Measurements from ENCODE around the gene ATP6V1B1. TPM values are rescaled to one million over a fixed set of nuclear protein-coding genes. Genes with fewer than 3 reads are reported as not detected.

The ATP6V1B1 gene
- total and polyA plus RNA-seq, 10 of the 15 experiments (the other 5 are each of a cell fraction or from before 2014, with no cell fraction given): not detected

DNA sequence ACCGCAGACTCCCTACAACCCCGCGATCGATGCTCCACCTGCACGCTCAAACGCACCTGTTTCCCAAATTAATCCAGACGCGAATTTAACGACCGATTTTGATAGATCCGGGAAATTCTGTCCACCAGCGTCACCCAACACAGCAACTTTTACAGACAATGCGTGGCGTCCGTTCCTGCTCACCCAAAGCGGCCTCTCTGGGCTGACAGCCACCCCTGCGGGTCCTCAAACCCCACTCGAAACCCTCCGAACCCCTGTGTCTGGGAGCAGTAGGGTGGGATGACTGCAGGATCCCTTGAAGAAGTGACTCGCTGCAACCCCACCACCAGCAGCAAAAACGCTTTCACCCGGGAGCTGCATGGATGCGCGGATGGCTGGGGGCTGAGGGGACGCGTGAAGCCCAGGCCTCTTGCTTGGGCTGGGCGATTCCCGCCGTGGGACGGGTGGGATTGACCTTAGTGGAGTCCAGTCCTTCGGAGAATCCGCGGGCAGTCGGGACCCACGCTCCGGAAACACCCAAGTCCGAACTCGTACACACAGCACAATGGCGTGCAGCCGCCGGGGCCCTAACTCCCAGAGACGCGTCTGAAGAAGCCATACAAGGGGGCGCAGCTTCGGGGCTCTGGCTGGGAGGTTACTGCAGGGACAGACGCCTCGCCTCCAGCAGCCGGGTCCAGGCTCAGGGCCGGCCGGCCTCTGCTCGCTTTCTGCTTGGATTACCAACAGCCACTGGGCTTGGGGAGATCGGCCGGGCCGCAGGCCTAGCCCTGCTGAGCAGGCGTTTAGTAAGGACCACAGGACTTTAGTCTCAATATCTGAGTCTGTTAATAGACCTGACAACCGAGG is 31.1 kb upstream of the ATP6V1B1 start:
- in situ Hi-C loops (cut with MboI): no loop called here
- ChIA-PET SMC1A (ENCODE audit: uncharacterized antibody, unreplicated experiment) (no interaction called here), POLR2A (no interaction called here), RAD21 (ENCODE audit: unreplicated experiment) (no interaction called here), CTCF (interaction anchor here (0.7 to 1.6 kb wide), 2 partner anchors 16 to 44 kb away, joined by 3 read pairs; no protein-coding TSS in a partner anchor)
- Histone ChIP-seq H3K4me1 (ENCODE audit: control insufficient read depth, insufficient read depth, low read length) (no peaks in the 10 kb centered on the region), H2AFZ (ENCODE audit: control insufficient read depth, low read depth, low read length) (no peak overlapping the region), H3K36me3 (ENCODE audit: control insufficient read depth in 2 of 2, insufficient read depth in 2 of 2, low read length in 1 of 2) (no peaks in the 10 kb centered on the region), H3K27me3 (replicated peaks in 1 of 2; ENCODE audit: control insufficient read depth in 2 of 2, insufficient read depth in 2 of 2, low read length in 1 of 2) (peaks cover 27 to 59% of the 10 kb centered on the region in 2 experiments), H3K9me3 (replicated peaks; ENCODE audit: control insufficient read depth, insufficient read depth, low read length) (no peaks in the 10 kb centered on the region), H4K20me1 (ENCODE audit: control insufficient read depth, insufficient read depth) (no peaks in the 10 kb centered on the region), H3K9ac (ENCODE audit: control insufficient read depth, insufficient read depth, low read length) (no peak overlapping the region), H3K4me3 (no peak overlapping the region), H3K4me2 (ENCODE audit: control insufficient read depth, insufficient read depth) (no peak overlapping the region), H3K27ac (ENCODE audit: control insufficient read depth, insufficient read depth) (no peak overlapping the region), H3K79me2 (ENCODE audit: control insufficient read depth, insufficient read depth, low read length) (no peaks in the 10 kb centered on the region)
- WGBS (ENCODE audit: insufficient coverage, insufficient replicate concordance, low lambda C conversion rate, missing lambda C conversion rate): 44% methylated on average over 56 of the region's 56 CpGs
- FAIRE-seq (no peak), DNase-seq (ENCODE audit: low read depth, low spot score) (no peak), ATAC-seq (no peak)
- no TSS peak for BruUV-seq (replicated peaks)
- TF ChIP-seq ZZZ3 (IDR thresholded peaks at IDR 0.05; ENCODE audit: control insufficient read depth, insufficient read length, low read depth) (no peak), EZH2 (IDR thresholded peaks at IDR 0.05; ENCODE audit: borderline replicate concordance, control insufficient read depth, low read depth, low read length) (no peak), ZSCAN29 (IDR thresholded peaks at IDR 0.05) (no peak), ZNF274 (IDR thresholded peaks at IDR 0.05; ENCODE audit: insufficient read depth, insufficient read length) (no peak), CREM (IDR thresholded peaks at IDR 0.05; ENCODE audit: low read depth) (no peak), TBL1XR1 (IDR thresholded peaks at IDR 0.05; ENCODE audit: low read depth, low read length) (no peak), ZNF217 (IDR thresholded peaks at IDR 0.05) (no peak), NR2C2 (IDR thresholded peaks at IDR 0.05; ENCODE audit: borderline replicate concordance, control insufficient read depth, insufficient read length, low read depth) (no peak), IKZF1 (conservative IDR thresholded peaks at IDR 0.05) (no peak), SPI1 (IDR thresholded peaks at IDR 0.05; ENCODE audit: borderline replicate concordance, insufficient read depth, low read depth, low read length) (no peak), RELA (IDR thresholded peaks at IDR 0.05; ENCODE audit: borderline replicate concordance, partially characterized antibody) (no peak), KAT2A (conservative IDR thresholded peaks at IDR 0.05; ENCODE audit: control insufficient read depth, low read depth, low read length) (no peak), SMARCA5 (IDR thresholded peaks at IDR 0.05) (no peak)
- TF ChIP-seq, protein P1, sequence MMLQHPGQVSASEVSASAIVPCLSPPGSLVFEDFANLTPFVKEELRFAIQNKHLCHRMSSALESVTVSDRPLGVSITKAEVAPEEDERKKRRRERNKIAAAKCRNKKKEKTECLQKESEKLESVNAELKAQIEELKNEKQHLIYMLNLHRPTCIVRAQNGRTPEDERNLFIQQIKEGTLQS (IDR thresholded peaks at IDR 0.05; ENCODE audit: borderline replicate concordance, extremely low read depth, low read depth, low read length): no peak
- TF ChIP-seq, protein P2, sequence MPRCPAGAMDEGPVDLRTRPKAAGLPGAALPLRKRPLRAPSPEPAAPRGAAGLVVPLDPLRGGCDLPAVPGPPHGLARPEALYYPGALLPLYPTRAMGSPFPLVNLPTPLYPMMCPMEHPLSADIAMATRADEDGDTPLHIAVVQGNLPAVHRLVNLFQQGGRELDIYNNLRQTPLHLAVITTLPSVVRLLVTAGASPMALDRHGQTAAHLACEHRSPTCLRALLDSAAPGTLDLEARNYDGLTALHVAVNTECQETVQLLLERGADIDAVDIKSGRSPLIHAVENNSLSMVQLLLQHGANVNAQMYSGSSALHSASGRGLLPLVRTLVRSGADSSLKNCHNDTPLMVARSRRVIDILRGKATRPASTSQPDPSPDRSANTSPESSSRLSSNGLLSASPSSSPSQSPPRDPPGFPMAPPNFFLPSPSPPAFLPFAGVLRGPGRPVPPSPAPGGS (IDR thresholded peaks at IDR 0.05; ENCODE audit: borderline replicate concordance, insufficient read depth, low read depth, low read length, poor library complexity, severe bottlenecking): no peak
- intact Hi-C loops (cut with micrococcal nuclease; ENCODE audit: unreplicated experiment): no loop called here

Measured in GM12878 (cell line).